PC-9 (cell line): ENCODE data around the gene AGAP2.

Source experiments
- CTCF ChIP-seq: fragments of 200-600 bp; sonication (generic); conservative IDR thresholded peaks from 2 replicates; pipeline ENCODE4 v1.6.1; 2017; ENCODE audit warnings: mixed run types, antibody characterized with exemption, mild to moderate bottlenecking, moderate library complexity
- EZH2 ChIP-seq: fragments of 200-600 bp; sonication (generic); IDR thresholded peaks from 2 replicates; pipeline ENCODE4 v1.8.0; 2017; ENCODE audit warnings: antibody characterized with exemption, low read depth

DNA sequence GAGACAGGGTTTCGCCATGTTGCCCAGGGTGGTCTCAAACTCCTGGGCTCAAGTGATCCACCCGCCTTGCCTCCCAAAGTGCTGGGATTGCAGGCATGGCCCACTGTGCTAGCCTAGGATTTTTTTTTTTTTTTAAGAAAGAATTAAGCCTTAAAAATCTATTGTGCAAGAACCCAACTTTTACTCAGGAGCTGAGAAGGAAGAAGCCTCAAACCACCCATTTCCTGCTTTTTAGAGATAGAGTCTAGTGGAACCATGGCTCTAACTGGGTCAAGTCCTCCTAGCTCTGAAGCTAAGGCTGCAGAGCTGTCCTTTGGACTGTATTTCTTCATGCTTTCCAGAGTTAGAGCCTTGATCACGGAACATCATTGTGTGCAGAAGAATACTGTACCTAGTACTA, 42.7 kb upstream of the AGAP2 start:
- TF ChIP-seq CTCF (no peak), EZH2 (no peak)
